Medulla oblongata (tissue), 1 donor: ENCODE data around the gene NDST3.

Source experiments
- DNase-seq: peaks from one replicate; pipeline ENCODE4 v3.0.0-alpha.2; 2015; ENCODE audit errors: extremely low spot score

Gene NDST3

DNA sequence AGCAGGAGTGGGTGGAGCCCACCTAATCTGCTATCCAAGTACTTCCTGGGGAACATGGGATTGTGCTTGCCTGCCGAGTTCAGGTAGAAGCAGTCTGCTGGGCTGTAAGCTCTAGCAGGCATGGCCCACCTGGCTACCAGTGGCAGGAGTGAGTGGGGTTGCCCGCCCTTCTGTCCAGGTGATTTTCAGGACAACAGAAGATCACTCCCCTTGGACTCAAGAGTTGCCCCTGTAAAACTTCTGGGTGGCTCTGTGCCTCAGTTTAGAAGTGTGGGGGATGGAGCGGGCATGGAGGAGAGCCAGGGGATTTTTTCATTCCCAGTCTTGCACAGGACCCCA is 43.5 kb downstream of the NDST3 start:
- DNase-seq = no peak

DNA sequence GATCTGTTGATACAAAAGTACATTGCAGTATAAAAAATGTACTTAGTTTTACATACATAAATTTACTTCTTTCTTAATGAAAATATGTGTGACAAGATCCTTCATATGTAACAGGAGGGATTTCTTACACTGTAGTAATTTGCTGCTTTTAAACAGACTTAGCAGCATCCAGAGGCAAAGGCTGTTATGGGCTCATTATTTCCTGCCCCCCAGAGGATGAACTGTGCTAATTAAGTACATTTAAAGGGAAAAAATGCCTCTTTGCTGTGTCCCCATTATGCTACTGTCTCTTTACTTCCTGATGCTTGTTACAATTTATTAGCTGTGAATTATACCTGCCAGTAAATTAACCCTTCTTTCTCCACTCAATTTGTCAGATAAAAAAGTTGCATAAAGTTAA is 47.1 kb downstream of the NDST3 start:
- no peak for DNase-seq

GRCh38 chr4:118082182-118082581 is 47.9 kb downstream of the NDST3 start:
- no peak for DNase-seq

DNA sequence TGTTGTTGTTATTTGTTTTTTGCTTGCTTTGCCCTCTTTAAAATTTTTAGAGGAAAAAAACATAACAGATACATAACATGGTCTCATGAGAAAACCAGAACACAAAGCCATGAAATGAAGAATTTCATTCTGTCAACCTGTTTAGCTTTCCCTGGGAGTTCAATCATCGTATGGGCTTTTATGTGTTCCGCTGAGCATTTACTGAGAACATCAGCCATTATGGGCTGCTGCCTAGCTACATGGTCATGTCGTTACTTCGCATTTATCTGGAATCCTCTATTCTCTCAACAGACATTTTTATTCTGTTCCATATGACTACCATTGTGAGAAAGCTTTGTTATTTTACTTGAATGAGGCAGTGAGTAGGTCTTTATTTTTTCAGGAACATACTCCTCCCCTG is 51.4 kb downstream of the NDST3 start:
- DNase-seq = no peak

- no peak for DNase-seq
Measured at GRCh38 chr4:118086344-118086743, 52.1 kb downstream of the NDST3 start.

GRCh38 chr4:118087366-118087765 is 53.1 kb downstream of the NDST3 start:
- no peak for DNase-seq

- DNase-seq = no peak
Measured at GRCh38 chr4:118099106-118099505, 64.8 kb downstream of the NDST3 start.

DNA sequence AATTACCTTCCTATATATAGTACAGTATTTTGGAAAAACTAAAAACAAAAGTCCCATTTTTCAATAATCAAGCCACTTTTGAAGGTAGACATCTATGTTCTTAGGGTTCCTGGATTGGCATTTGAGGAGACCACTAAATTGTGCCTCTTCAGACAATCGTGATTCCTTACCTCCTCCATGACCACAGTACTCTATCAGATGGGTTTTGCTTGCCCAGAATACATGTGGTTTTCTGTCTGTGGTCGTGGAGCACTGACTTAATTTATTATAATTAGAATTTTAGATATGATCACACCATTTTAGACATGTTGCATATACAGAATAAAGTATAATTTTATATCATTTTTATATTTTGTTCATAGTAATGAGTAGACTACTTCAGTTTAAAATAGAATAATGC is 67.9 kb downstream of the NDST3 start:
- DNase-seq = no peak

- no peak for DNase-seq
Measured at GRCh38 chr4:118112117-118113046, 78.1 kb downstream of the NDST3 start.

DNA sequence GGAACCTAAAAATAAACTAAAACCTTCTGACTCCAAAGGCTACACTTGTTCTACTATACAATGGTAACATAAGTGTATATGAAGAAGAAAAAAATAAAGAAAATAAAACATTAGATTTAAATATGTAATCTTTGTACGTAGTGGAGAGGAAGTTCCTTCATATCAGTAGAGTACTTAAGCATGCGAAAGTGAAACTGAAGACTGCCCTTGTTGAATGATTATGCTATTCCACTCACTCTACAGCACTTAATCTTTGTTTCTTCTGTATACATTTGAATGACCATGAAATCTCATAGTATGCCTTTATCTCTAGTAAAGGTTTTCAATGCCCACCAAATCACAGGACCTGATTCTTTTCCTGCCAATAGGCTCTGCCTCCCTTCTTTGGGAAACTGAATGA is 78.9 kb downstream of the NDST3 start:
- no peak for DNase-seq

DNA sequence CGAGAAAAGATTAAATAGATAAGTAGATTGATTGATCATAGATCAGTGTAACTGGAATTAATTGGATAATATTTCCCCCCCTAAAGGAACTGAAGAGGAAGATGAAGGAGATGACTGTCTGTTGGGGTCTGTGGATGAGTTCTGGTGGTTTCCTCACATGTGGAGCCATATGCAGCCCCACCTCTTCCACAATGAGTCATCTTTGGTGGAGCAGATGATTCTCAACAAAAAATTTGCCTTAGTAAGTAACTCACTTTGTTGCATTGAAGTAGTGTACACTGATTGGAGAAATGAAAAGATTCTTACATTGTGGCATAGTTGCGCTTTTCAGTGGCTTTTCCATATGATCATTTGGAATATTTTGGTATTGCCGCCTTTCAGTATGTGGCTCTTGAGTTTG is 80.4 kb downstream of the NDST3 start:
- no peak for DNase-seq

DNA sequence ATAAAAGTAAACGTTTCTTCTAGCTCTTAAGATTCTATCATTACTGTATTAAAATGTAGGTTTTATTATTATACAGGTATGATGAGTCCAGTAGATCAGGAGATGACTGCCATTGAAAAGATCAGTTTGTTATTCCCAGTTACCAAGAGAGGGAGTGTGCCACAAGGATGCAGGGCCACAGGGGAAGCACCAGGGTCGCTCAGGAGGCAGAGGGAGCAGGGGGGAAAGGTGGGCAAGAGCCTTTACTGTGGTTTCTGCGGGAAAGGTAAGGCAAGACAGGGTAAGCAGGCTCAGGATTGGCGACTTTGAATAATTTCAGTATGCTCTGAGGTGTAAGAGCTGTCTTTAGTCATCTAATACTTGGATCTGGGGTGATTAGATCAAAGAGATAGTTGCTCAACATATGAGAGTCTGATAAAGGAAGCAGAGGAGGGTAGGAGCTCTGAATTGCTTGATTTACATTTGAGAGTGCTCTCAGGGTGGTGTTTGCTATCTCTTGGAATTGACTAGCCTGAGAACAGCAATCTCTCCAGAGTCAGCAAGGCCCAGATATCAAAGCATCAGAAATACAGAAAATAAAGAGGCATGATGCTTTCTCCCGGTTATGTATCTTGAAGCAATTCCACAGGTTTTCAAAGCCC is 86.0 kb downstream of the NDST3 start:
- no peak for DNase-seq

DNA sequence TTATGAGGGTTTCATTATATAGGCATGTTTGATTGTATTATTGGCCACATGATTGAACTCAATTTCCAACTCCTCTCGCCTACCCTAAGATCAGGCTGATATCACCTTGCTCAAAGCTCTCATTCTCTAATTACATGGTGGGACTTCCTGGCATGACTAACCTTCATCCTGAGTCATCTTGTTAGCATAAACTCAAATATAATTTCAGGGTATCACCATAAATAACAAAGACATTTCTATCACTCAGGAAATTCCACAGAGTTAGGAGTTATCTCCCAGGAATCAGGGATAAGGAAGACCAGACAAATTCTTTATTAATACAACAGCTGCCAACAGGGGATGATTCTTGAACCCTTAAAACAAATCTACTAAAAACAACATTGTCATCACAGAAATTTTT is 90.7 kb downstream of the NDST3 start:
- no peak for DNase-seq

DNA sequence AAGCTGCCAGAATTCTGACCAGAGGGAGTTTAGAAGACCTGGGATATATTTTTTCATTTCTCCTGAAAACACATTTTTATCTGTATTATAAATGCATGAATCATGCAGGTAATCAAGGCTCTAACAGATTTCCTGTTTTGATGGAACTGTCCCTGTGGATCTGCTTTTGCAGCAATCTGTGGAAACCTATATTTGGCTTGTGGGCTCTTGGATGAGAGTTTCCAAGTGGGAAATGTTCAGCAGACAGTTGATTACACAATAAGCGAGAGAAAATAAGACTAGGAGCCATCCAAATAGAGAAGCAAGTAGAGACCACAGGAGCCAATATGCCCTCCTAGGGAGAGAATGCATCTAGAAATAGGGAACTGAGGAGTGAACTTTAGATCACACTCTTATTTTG is 105.0 kb downstream of the NDST3 start:
- no peak for DNase-seq

- DNase-seq = no peak
Measured at GRCh38 chr4:118141240-118141639, 107.0 kb downstream of the NDST3 start.

DNA sequence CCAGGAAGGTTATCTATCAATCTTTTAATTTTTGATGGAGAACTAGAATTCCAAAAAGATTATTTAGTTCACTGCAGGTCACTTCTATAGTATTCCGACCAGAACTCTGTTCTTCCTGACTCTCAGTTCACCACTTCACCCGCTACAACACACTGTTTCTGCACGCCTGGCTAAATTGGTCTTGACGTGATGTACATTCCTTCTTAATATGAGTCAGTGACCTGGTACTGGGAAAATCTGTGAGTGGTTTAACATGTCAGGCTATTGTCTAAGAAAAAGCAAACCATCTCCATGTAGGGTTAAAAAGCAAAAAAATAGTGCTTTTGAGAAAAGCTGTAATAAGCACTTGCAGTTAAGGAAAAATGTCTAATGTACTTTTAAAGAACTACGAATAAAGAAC is 120.4 kb downstream of the NDST3 start:
- DNase-seq = no peak

DNA sequence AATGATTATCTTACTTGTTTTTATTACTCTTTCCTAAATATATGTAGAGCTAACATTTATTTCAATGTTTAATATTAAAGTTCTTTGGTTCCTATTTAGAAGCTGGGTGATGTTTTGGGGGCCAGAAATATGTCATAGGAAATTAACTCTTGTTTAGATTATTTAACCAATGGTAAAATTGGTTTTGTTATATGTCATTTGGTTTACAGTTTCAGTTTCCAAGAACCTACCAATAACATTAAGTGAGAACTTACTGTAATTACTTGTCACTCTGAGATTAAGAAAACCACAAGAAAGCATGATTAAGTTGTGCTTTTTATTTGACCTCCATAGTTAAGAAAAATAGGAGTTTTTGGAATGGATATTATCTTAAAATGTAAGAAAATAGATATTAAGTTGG is 121.2 kb downstream of the NDST3 start:
- DNase-seq = no peak

GRCh38 chr4:118158763-118159375 is 124.6 kb downstream of the NDST3 start:
- DNase-seq = no peak

DNA sequence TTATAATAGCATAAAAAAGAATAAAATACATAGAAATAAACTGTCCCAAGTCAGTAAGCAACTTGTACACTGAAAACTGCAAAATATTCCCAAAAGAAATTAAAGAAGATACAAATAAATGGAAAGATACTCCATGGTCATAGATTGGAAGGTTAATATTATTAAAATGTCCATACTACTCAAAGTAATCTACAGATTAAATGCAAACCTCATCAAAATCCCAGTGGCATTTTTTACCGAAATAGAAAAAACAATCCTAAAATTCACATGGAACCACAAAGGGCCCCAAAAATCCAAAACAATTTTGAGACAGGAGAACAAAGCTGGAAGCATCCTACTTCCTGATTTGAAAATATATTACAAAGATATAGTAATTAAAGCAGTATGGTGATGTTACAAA is 133.0 kb downstream of the NDST3 start:
- DNase-seq = no peak

DNA sequence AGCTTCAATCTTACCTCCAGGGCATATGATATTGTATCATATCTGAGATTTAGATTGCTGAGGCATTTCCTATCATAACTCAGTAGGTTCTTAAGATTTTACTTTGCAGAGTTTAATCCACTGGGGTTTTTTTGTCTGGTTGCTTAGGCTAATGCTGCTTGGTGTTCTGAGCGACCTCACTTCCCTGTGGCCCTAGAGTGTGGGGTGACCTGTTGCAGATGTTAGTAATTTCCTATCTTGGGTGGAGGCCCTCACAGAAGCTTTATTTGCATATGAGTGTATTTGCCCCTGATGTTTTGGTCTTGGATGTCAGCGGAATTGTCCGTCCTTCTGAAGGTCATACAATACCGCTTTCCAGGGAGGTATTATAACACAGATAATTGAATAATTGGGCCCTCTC is 137.1 kb downstream of the NDST3 start:
- no peak for DNase-seq

DNA sequence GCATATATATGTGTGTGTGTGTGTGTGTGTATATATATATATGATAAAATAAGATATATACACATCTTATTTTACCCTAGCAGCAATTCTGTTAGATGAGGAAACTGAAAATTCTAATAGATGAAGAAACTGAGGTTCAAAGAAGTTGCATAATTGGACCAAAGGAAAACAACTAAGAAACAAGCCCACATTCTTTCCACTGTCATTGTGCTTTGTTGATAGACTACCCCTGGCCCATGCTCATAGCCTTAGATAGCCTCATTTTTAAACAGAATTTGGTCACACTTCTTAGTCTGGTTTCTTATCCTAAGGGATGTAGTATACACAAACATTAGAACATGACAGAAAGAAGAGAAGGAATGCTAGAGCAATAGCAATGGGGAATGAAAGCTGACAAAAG is 138.8 kb downstream of the NDST3 start:
- DNase-seq = no peak

DNA sequence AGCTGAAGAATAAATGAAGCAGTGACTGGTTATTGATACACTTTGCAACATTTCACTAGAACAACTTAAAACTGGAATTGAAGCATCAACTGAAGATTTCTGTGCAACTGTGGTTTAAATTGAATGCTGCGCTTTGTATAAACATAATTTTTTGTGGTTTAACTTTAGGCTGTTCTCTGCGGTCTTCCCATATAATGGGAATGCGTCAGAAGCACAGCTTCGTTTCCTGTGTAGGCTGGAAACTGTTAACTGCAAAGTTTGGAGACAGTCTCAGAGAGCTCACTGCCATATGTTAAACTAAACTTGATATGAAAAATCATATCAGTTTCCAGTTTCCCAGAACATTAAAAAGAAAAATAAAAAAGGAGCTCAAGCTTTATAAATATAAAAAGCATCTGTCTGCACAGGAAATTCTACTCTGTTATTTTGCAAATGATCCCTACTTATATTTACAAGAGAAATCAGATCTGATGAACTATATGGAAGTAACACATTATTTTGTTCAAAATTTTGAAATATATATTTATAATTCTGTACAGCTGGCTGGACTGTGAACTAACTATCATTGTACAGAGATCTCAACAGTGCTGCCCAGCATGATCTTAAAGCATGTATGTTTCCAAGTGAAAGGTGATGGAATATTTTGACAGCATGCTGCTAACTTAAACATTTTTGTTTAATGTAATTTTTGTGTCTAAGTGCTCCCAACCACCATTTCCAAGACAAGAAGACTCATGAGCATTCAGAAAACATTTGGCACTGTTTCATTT is 139.9 kb downstream of the NDST3 start:
- no peak for DNase-seq
